ENCODE results near the gene ANKRD35.
A peak's percentile ranks its signal among the peaks of the same experiment; 100 is the strongest.

DNA sequence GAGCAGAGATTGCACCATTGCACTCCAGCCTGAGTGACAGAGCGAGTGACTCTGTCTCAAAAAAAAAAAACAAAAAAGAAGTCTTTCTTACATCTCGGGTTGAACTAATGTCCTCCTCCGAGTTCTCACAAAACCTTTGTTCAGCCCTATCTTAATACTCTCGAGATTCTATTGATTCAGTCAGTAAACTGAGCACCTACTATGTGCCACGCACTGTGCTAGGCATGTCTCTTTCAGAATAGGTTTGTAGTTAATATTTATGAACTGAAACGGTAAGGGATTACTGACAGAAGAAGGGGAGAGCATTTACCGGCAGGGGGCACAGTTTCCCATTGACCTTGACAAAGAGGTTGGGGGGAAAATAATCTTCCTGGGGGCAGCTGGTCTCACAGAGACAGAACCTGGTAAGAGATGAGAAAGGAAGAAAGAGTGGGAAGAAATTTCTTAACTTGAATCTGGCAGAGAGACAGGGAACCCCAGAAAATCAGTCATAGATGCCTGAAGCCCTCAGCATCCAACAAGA, 30.2 kb downstream of the ANKRD35 start:
- TF ChIP-seq POLR2AphosphoS5 (IDR thresholded peaks at IDR 0.05; ENCODE audit: low read depth, low read length) (no peak), TCF7L2 (IDR thresholded peaks at IDR 0.05; ENCODE audit: low read depth, low read length) (no peak)
- TF ChIP-seq, protein P1, sequence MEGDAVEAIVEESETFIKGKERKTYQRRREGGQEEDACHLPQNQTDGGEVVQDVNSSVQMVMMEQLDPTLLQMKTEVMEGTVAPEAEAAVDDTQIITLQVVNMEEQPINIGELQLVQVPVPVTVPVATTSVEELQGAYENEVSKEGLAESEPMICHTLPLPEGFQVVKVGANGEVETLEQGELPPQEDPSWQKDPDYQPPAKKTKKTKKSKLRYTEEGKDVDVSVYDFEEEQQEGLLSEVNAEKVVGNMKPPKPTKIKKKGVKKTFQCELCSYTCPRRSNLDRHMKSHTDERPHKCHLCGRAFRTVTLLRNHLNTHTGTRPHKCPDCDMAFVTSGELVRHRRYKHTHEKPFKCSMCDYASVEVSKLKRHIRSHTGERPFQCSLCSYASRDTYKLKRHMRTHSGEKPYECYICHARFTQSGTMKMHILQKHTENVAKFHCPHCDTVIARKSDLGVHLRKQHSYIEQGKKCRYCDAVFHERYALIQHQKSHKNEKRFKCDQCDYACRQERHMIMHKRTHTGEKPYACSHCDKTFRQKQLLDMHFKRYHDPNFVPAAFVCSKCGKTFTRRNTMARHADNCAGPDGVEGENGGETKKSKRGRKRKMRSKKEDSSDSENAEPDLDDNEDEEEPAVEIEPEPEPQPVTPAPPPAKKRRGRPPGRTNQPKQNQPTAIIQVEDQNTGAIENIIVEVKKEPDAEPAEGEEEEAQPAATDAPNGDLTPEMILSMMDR (IDR thresholded peaks at IDR 0.05), result peak; percentile 61; the same call in 1 of the 2 replicates

Measured in Panc1 (cell line).